SW 1271 (cell line): ENCODE results near the gene PABPN1L.

Experiments used
- DNase-seq, 2 experiments: peaks; one replicate each; lab custom pipeline; 2025; lab: John Stamatoyannopoulos, UW

PABPN1L gene

DNA sequence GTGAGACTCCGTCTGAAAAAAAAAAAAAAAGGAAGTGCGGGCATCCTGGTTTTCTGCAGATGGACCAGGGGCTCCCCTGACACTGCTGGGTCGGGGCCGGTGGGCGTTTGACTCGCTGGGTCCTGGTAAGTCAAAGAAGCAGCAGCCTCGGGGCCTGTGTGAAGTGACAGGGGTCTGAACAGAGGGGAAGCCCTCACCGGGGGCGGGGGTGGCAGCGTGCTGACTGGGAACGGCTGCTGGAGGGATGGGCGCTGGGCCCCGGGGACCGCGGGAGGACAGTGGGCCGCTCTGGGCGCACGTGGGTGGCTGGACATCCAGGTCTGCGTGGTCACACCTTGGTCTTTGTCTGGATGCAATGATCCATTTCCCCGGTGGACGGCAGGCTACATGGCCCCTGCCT, 17.9 kb downstream of the PABPN1L start:
- no peak for DNase-seq

- DNase-seq = no peak
Observed at GRCh38 chr16:88847654-88848053, 18.8 kb downstream of the PABPN1L start.

DNA sequence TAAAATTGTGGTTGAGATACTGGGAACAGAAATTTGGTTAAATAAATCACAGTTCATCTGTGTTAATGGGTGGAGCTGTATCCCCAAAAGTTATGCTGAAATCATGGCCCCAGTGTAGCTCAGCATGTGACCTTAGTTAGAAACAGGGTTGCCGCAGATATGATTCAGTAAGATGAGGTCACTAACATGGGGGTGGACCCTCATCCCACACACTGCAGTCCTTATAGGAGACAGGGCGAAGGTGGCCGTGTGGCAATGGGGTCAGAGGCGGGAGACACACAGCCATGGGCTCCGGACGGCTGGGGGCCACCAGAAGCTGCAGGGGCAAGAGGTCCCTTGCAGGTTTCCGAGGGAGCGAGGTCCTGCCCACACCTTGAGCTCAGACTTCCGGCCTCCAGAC, 20.4 kb downstream of the PABPN1L start:
- DNase-seq = no peak

GRCh38 chr16:88844419-88845036, 21.9 kb downstream of the PABPN1L start:
- no peak for DNase-seq

DNA sequence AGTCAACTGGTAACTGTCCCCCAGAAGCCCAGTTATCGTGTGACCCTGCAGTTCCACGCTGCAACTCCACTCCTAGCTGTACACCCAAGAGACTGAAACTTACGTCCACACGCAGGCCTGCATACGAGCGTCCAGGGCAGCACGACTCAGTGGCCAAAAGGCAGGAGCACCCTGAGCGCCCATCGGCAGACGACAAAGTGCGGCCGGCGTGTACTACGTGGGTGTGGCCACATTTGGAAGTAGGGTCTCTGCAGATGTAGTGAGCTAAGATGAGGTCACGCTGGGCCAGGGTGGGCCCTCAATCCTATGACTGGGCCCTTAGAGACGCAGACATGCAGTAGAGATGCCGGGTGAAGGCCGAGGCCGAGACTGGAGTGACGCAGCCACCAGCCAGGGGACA, 23.2 kb downstream of the PABPN1L start:
- DNase-seq = no peak

- no peak for DNase-seq
Observed at GRCh38 chr16:88842806-88843205, 23.7 kb downstream of the PABPN1L start.

- DNase-seq = no peak
Observed at GRCh38 chr16:88842308-88842756, 24.1 kb downstream of the PABPN1L start.

GRCh38 chr16:88841521-88842307, 24.7 kb downstream of the PABPN1L start:
- DNase-seq = no peak

DNA sequence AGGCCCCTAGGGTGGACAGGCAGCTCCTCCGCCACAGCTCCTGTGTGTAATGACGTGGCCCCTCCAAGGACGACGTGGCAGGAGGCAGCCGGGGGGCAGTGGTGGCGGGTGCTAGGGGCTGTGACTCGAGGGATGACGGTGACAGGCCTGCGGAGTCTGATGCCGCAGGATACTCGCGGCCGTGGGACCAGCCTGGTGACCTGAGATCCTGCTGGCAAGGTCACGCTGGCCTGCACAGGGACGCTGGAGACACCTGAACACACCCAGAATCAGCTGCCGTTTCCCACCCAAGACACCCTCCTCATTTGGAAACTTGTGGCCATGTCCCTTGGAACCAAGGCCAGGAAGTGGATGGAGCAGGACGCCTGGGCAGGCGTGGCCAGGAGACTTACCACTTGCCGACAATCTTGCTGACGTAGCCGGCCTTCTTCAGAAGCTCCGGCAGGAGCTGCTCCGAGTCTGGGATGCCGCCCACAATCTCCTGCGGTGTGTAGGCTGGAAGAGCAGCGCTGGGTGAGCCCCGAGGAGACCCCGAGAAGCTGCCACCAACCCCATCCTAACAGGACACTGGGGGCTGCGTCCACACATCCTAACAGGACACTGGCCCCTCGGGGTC, 25.8 kb downstream of the PABPN1L start:
- no peak for DNase-seq

- DNase-seq = no peak
Observed at GRCh38 chr16:88839745-88840599, 26.5 kb downstream of the PABPN1L start.

- no peak for DNase-seq
Observed at GRCh38 chr16:88839026-88839529, 27.4 kb downstream of the PABPN1L start.

GRCh38 chr16:88838566-88838965, 27.9 kb downstream of the PABPN1L start:
- DNase-seq = no peak

- DNase-seq = no peak
Observed at GRCh38 chr16:88837806-88838205, 28.7 kb downstream of the PABPN1L start.

DNA sequence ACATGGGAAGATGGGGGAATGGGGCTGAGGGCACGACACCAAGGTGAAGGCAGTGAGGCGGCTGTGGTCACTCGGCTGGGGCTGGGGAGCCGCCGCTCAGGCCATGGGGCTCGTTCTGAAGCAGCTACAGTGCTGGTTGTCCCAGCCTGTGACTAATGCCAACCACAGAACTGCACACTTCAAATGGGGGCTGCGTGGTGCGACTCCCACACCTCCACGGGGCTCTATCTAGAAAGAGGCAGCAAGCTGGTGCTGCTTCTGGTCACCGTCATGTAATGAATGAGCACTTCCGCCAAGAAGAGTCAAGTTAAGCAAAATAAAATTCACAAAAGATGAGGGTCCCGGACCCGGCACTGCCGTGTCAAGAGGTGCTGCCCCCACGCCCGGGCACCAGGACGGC, 29.7 kb downstream of the PABPN1L start:
- DNase-seq = no peak

DNA sequence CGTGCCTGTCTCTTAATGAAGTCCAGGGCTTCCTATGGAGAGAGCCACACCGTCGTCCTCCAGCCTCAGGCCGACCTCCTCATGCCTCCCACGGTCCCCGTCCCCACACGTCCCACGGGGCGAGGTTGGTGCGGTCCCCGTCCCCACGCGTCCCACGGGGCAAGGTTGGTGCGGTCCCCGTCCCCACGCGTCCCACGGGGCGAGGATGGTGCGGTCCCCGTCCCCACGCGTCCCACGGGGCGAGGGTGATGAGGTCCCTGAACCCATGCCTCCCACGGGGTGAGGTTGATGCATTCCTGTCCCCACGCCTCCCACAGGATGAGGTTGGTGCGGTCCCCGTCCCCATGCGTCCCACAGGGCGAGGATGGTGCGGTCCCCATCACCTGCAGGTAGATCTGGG, 30.6 kb downstream of the PABPN1L start:
- no peak for DNase-seq

- DNase-seq = no peak
Observed at GRCh38 chr16:88835383-88835782, 31.1 kb downstream of the PABPN1L start.

DNA sequence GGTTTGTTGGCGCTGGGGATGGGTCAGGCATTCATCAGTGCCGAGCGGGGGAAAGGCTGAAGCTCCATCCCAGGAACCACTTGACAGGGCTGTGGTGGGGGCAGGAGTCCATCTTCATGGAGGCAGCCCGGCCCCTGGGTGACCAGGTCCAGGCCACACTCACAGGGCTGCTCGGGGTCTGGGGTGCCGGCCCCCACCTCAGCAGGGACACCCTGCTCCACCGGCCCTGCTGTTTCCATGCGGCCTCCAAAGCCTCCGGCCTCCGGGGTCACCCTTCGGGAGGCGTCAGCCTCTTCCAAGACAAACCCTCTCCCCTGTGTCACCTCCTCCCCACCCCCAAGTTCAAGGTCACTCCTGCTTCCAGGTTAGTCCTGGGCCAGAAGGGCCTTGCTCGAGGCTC, 31.8 kb downstream of the PABPN1L start:
- no peak for DNase-seq

DNA sequence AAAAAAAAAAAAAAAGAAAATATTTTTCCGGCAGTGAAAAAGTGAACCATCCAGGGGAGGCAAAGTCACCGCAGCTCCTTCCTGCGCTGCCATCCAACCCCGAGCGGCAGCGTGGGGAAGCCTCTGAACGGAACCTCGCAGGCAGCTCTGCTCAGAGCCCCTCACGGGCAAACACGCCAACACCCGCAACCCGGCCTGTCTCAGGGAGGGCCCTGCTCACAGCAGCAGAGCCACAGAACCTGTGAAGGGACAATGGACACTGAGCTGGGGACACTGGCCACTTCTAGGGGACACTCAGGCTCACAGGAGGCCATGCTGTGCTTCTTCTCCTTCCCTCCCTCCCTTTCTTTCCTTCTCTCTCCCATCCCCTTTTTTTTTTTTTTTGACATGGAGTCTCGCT, 33.4 kb downstream of the PABPN1L start:
- DNase-seq = no peak

DNA sequence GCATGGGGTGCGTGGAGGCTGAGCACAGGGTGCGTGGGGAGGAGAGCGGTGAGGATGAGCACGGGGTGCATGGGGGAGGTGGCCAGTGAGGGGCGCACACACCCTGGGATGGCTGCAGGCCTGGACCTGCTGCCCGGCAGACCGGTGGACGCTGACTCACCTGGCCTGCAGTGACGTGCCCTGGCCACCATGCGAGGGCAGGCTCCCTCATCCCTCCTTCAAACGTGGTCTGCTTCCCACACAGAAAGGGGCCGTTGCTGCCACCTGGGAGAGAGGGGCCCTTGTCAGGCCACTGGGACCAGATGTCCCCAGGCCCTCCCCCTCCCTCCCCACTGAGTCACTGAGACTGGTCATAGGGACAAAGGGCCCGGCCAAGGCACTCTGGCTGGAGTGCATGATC, 34.6 kb downstream of the PABPN1L start:
- no peak for DNase-seq

- DNase-seq = no peak
Observed at GRCh38 chr16:88830783-88831182, 35.7 kb downstream of the PABPN1L start.

DNA sequence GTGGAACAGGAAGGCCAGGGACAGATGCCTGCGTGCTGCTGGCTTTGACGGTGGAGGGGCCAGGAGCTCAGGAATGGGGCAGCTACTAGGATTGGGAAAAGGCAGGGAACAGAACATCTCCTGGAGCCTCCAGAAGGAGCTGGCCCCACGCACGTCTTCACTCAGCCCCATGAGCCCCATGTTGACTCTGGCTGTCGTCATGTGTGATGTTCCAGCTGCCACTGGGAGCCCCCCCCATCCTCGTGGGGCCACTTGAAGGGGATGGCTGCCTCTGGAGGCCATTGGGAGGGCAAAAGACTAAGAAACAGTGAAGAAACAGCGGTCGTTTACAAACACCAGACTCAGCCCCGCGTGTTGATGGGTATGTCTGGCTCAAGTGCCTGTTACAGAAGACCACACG, 36.2 kb downstream of the PABPN1L start:
- DNase-seq = no peak

DNA sequence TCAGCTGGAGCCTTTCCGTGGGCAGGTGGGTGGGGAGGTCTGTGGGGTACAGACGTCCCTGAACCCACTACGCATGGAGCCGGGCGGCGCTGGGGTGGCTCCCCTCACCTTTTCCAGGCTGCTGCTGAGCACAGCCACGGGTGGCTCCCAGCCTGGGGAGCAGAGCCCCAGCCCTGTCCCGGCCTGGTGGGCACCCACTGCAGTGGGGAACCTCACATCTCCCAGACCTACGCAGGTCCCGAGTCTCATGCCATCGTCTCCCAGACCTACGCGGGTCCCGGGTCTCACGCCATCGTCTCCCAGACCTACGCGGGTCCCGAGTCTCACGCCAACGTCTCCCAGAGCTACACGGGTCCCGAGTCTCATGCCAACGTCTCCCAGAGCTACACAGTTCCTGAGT, 37.7 kb downstream of the PABPN1L start:
- DNase-seq = no peak
